Measurements from ENCODE around the gene HDAC7.

HDAC7 gene

GRCh38 chr12:47739297-47739696 lies 80.4 kb downstream of the HDAC7 start:
- TF ChIP-seq CTCF (IDR thresholded peaks at IDR 0.05; ENCODE audit: insufficient read depth, low read length, poor library complexity, severe bottlenecking) = no peak
- no peaks in the 10 kb centered on the region; the same call in 1 of the 2 replicates for H3K27me3 ChIP-seq (replicated peaks; ENCODE audit: control insufficient read depth, insufficient read depth, low read length)
- no peak for DNase-seq (ENCODE audit: extremely low read depth, insufficient read length)
- no peaks in the 10 kb centered on the region for H3K36me3 ChIP-seq (ENCODE audit: control insufficient read depth, insufficient read depth, low read length)
- H3K4me3 ChIP-seq (replicated peaks; ENCODE audit: low read depth, low read length) = no peak overlapping the region

GRCh38 chr12:47737936-47738594 lies 81.6 kb downstream of the HDAC7 start:
- Histone ChIP-seq H3K27me3 (replicated peaks; ENCODE audit: control insufficient read depth, insufficient read depth, low read length) (no peaks in the 10 kb centered on the region), H3K36me3 (ENCODE audit: control insufficient read depth, insufficient read depth, low read length) (no peaks in the 10 kb centered on the region), H3K4me3 (replicated peaks; ENCODE audit: low read depth, low read length) (no peak overlapping the region)
- no peak for TF ChIP-seq CTCF (IDR thresholded peaks at IDR 0.05; ENCODE audit: insufficient read depth, low read length, poor library complexity, severe bottlenecking)
- DNase-seq (ENCODE audit: extremely low read depth, insufficient read length) = no peak

- H3K4me3 ChIP-seq (replicated peaks; ENCODE audit: low read depth, low read length) = no peak overlapping the region
These were observed 82.6 kb downstream of the HDAC7 start for GRCh38 chr12:47736877-47737676.

GRCh38 chr12:47736216-47736615 lies 83.5 kb downstream of the HDAC7 start:
- no peak overlapping the region for H3K4me3 ChIP-seq (replicated peaks; ENCODE audit: low read depth, low read length)
- no peak for DNase-seq (ENCODE audit: extremely low read depth, insufficient read length)
- no peak for TF ChIP-seq CTCF (IDR thresholded peaks at IDR 0.05; ENCODE audit: insufficient read depth, low read length, poor library complexity, severe bottlenecking)
- H3K27me3 ChIP-seq (replicated peaks; ENCODE audit: control insufficient read depth, insufficient read depth, low read length) = no peaks in the 10 kb centered on the region
- H3K36me3 ChIP-seq (ENCODE audit: control insufficient read depth, insufficient read depth, low read length) = no peaks in the 10 kb centered on the region

More at GRCh38 chr12:47736877-47737676, 82.6 kb downstream of the HDAC7 start:
- DNase-seq (ENCODE audit: extremely low read depth, insufficient read length) = no peak
- Histone ChIP-seq H3K27me3 (replicated peaks; ENCODE audit: control insufficient read depth, insufficient read depth, low read length) (no peaks in the 10 kb centered on the region), H3K36me3 (ENCODE audit: control insufficient read depth, insufficient read depth, low read length) (no peaks in the 10 kb centered on the region)
- TF ChIP-seq CTCF (IDR thresholded peaks at IDR 0.05; ENCODE audit: insufficient read depth, low read length, poor library complexity, severe bottlenecking) = no peak

- Histone ChIP-seq H3K4me3 (replicated peaks; ENCODE audit: low read depth, low read length) (no peak overlapping the region), H3K36me3 (ENCODE audit: control insufficient read depth, insufficient read depth, low read length) (no peaks in the 10 kb centered on the region), H3K27me3 (replicated peaks; ENCODE audit: control insufficient read depth, insufficient read depth, low read length) (no peaks in the 10 kb centered on the region)
- no peak for DNase-seq (ENCODE audit: extremely low read depth, insufficient read length)
- no peak for TF ChIP-seq CTCF (IDR thresholded peaks at IDR 0.05; ENCODE audit: insufficient read depth, low read length, poor library complexity, severe bottlenecking)
These were observed 84.1 kb downstream of the HDAC7 start for GRCh38 chr12:47735649-47736048.
